ENCODE results near the gene SOCS3.

DNA sequence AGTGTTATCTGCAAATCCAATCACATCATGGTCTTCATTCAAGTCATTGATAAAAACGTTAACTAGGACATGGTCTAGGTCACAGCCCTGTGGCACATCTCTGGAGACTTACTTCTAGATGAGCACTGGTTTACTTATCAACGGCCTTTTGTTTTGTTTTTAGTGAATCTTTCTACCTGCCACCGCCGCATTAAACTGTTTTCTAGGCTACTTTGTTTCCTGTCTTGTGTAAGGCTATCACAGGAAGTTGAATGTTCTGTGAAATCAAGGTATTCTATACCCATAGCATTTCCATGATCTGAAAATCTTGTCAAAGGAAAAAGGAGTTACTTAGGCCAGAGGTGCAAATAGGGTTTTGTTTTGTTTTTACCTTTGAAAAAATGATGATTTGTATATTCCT, 26.9 kb downstream of the SOCS3 start:
- TF ChIP-seq, protein P1, sequence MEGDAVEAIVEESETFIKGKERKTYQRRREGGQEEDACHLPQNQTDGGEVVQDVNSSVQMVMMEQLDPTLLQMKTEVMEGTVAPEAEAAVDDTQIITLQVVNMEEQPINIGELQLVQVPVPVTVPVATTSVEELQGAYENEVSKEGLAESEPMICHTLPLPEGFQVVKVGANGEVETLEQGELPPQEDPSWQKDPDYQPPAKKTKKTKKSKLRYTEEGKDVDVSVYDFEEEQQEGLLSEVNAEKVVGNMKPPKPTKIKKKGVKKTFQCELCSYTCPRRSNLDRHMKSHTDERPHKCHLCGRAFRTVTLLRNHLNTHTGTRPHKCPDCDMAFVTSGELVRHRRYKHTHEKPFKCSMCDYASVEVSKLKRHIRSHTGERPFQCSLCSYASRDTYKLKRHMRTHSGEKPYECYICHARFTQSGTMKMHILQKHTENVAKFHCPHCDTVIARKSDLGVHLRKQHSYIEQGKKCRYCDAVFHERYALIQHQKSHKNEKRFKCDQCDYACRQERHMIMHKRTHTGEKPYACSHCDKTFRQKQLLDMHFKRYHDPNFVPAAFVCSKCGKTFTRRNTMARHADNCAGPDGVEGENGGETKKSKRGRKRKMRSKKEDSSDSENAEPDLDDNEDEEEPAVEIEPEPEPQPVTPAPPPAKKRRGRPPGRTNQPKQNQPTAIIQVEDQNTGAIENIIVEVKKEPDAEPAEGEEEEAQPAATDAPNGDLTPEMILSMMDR (conservative IDR thresholded peaks at IDR 0.05 in 1 of 2, IDR thresholded peaks at IDR 0.05 in 1 of 2; ENCODE audit: low read depth in 1 of 2, low read length in 2 of 2) = no peak
- no peak for TF ChIP-seq EZH2 (IDR thresholded peaks at IDR 0.05; ENCODE audit: low read length, missing control alignments)

Data from fibroblast of lung (primary cell).